Measurements from ENCODE around the gene RBM17.
"Not testable (repeated sequence)": the region's sequence is repeated elsewhere in the genome, so short reads cannot be mapped to it uniquely, and the experiment has no call there.

Gene RBM17, protein sequence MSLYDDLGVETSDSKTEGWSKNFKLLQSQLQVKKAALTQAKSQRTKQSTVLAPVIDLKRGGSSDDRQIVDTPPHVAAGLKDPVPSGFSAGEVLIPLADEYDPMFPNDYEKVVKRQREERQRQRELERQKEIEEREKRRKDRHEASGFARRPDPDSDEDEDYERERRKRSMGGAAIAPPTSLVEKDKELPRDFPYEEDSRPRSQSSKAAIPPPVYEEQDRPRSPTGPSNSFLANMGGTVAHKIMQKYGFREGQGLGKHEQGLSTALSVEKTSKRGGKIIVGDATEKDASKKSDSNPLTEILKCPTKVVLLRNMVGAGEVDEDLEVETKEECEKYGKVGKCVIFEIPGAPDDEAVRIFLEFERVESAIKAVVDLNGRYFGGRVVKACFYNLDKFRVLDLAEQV

DNA sequence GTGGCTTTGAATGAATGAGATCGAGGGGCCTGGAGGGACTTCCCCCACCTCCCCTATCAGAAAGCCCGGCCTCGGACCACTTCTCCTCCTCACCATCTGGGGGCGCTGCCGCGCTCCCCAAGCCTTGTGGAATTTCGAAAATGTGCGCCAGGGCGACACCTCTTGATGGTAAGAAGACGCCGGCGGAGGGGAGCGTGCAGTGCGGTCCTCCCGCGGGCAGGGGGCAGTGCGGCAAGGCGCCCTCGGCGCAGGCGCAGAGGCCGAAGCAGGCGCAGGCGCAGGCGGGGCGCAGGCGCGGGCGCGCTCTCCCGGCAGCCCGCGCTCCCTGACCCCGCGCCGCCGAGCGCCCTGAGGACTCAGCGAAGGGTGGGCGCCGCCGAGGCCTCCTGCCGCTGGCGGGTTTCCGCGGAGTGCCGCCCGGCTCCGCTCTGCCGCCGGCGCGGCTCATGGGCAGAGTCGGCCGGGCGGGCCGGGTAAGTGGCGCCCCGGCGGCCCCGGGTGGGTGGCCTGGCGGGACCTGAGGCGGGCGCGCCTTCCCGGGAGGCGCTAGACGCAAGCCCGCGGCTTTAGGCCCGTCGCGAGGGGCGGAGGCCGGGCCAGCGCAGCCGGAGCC is at the start of gene RBM17:
TSS of gene RBM17 (plus strand) at position 314 of the 613 bp plus-strand sequence. CDS start 8,032 bp downstream, outside the sequence.
- peak; percentile 95 for DNase-seq

DNA sequence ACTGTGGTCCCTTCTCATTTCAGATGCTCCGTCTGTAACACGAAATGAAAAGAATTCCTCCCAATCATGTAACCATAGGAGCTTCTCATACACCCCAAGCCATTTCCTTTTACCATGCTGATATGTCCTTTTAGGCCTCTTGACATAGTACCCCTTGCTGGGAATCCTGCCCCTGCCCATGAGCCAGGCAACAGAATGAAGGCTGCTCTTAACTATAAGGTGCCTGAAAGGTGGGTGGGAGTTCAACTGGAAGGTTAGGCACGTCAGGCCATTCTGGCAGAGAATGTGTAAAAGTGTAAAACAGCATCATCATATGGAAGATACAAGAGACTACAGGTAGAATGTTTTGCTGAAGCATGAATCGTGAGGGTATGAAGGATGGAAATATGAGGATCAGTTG is 49.1 kb upstream of the RBM17 start:
- no peak for DNase-seq

DNA sequence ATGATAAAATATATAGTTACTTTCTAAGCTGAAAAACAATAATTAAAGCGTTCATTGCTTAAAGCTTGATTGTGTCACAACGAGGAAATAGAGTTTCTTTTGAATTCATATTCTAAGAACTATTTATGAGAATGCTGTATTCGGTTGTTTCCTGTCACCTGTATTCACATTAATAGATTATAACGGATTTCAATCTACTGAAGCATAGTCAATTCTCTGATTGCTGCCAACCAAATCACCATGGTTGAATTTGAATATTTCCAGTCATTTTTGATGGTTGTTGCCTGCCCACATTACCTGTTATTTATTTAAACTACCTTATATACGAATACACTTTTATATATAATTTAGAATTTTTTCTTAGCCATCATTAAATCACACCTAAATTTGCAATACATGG is 48.6 kb upstream of the RBM17 start:
- DNase-seq: no peak

DNA sequence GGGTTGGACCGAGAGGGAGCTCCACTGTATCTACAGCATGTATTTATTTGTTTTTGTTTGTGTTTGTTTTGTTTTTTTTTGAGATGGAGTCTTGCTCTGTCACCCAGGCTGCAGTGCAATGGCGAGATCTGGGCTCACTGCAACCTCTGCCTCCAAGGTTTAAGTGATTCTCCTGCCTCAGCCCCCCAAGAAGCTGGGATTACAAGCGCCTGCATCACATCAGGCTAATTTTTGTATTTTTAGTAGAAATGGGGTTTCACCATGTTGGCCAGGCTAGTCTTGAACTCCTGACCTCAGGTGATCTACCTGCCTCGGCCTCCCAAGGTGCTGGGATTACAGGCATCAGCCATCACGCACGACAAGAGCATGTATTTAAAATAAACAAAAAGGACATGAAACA is 45.5 kb upstream of the RBM17 start:
- not testable (repeated sequence) for DNase-seq

DNA sequence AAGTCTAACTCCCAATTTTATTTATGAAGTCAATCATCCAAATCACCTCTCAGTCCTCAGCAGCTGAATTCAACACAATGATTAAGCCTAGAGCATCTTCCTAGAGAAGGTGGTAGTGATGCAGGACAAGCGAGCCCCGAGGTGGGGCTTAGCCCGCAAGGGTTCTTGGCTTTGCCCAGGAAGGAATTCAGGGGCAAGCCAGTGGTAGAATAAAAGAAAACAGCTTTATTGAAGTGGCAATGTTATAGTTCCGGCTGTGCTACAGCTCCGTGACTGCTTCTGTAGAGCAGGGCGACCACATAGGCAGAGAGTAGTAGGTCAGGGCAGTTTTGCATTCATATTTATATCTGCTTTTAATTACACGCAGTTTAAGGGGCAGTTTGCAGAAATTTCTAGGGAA is 44.8 kb upstream of the RBM17 start:
- DNase-seq: no peak

DNA sequence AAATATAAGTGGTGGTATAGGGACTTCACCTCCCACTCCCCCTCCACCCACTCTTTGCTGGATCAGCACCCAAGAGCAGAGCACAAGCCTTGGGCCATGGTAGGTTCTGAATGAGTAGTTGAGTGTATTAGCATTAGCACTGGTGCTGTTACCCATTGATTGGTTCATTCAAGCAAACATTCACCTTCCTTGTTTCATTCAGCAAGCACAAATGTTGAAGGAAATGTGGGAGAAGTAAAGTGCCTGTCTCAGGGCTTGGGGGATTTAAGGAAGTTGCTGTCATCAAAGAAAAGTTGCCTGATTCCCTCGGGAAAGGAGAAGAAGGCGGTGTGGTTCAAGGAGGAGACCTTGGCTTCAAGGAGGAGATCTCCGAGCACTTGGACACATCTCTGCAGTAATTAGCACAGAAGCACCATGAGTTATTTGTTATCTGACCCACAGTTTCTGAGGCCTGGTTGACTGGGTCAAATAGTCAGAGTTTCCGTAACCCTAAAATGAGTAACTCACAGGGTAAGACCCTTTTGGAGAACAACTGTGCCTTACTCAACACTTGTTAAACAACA is 44.0 kb upstream of the RBM17 start:
- no peak for DNase-seq

DNA sequence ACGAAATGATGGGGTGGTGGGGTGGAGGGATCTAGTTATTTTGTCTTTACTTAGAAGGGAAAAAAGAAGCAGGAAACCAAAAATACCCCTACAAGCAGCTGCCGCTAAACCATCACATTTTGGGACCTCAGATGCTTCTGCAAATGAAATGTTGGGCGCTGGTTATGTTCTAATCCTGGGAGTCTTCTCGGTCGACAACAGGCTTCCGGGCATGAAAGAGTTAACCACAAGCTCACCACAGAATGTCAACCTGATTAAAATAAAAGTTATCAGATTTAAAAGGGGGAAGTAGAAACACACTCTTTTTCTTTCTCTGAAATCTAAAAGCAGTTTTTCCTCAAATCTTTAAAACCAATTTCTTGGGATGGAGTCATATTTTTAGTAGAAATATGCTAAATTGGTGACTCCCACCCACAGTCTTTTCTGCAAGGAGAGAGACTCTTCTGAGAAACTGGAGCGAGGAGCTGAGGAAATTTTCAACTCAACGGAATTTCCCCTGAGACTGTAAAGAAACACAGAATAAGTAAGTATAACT is 43.5 kb upstream of the RBM17 start:
- no peak for DNase-seq

DNA sequence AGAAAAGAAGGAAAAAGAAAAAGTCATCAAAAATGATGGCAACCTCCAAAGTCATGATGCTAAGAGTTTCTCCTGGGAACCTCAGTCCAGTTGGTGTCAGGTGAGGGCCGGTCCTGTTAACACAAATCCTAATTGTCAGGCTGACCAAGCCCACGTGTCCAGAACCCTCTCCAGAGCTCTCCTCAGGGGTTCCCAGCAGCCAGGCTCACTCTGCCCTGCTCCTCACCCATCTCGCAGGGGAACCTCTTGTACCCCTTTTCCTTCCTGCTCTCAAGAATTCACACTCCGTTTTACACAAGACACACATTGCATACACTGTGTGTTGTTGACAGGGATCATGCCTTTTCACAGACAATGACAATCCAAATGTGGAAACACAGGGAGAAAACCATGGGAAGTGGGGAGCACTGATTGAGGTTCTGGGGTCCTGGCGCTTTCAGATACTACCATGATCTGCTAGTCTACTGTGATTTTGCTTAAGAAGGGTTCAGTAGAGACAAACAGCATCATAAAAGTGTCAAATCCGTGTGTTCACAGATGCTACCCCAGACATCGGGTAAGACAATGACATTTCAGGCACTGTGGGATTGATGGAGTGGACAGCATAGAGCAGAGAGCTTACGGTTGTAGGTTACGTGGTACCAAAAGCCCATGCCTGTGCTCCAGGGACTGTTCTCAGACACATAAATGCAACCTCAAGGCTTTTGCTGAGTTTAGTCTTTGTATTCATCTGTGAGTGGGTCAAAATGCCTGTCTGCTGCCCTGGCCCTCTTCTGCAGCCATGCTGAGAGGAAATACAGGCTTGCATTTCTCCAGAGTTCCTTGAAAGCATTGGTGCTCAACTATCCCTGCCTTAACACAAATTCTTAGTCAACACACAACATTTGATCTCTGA is 42.7 kb upstream of the RBM17 start:
- DNase-seq: no peak

DNA sequence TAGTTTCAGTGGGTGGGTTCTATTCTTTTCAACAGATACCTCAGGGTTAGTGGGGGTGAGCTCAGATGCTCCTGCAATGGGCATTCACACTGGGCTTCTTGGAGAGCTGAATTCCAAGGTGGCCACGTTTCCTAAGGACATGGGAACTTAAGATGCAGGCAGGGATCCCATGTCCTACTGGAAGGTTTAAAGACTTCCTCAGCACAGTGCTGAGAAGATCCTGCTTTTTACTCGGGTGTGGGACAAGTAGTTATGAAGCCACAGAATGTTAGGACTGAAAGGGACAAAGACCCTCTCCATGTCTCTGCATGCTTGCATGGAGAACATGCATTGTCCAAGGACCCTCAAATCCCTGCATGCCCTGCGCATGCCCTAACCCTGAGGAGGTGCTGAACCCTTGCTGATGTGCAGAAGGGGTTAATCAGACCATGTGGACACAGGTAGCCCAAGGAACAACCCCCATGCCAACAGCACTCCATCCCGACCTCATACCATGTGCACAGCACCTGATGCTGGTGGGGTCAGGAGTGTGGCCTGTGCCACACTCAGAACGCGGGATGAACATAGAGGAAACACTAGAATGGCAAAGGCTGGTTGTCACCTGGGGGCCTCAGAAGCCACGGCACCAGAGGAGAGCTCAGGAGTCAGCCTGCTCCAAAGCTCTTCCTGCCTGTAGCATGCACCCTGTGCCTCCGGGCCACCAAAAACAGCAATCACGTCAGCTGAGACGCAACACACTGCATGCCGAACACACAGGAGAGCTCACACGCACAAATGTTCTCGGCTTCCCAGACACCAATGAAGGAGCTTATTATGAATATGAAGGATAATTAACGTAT is 41.8 kb upstream of the RBM17 start:
- no peak for DNase-seq

DNA sequence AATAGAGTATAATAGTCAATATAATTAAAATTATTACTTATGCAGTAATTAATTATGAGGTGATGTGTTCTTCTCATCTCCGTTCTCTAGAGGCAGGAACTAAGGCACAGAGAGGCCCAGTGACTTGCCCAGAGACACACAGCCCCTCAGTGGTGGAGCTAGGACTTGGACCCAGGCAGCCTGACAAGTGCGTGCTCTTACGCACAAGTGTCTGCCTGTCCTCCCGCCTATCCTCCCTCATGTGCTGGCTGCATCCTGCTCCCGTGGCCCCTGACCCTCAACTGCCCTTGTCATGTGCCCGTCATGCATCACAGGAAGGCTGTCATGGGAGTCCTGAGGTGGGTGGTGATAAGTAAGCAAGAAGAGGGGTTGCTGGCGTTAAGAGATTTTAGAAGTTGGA is 41.0 kb upstream of the RBM17 start:
- no peak for DNase-seq

DNA sequence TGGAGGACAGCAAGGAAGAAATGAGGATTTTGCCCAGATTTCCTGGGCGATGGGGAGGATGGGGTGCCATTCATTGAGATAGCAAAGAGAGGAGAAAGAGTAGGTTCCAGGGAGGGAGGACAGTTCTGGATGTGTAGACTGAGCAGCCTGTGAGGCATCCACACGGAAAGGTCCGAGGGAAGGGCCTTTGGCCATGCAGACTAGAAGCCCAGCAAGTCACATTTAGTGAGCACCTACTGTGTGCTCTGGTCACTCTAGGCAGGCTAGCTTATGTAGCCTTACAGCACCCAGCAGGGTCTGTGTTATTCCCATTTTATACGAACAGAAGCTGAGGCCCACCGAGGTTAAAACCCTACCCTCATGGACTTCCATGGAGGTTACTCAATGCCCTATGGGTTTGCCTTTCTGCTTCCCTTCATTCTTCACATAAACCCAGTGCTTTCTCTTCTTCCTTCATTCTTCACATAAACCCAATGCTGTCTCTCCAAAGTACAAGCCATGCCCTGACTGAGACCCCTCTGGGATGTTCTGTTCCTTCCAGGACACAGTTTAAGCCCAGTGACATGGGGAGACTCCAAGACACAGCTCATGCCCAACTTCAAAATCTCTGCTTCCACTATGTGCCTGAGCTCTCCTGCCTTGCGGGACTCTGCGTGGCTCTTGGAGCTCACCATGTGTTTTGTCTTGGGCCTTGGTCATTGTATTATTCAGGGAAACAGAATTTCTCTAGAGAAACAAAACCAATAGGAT is 40.4 kb upstream of the RBM17 start:
- DNase-seq: no peak

DNA sequence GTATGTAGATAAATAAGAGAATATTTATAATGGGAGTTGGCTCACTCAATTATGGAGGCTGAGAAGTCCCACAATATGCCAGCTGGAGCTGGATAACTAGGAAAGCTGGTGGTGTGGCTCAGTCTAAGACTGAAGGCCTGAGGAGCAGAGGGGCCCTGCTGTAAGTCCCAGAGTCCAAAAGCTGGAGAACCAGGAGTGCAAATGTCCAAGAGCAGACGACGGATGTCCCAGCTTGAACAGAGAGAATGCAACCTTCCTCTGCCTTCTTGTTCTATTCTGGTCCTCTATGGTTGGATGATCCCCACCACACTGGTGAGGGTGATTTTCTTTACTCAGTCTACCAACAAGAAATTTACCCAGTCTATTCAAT is 39.8 kb upstream of the RBM17 start:
- no peak for DNase-seq

DNA sequence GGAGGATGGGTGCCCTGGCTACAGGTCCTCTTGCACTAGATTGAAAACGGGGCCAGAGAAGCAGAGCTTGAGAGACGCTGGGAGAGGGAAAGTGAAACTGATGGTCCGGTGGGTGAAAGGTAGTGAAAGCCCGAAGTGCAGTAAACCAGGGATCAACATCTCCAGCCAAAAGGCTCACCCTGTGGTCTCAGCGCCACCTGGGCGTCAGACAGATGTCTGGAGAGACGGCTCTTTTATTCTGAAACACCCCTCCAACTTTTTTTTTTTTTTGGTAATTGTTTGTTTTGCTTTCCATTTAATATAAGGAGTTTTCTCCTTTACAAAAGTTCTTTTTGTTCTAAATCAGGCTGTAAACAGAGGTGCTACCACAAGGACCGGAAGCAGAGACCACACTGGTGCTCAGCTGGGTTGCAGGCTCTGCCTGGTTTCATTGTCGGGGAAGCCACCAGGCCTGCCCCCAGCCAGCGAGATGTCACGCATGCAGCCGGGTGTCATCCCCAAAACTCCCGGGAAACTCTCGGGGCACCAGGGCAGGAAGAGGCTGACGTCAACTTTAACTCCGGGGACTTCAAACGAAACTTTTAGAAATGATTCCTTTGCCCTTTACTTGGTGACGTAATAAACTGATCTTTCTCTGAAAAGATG is 37.9 kb upstream of the RBM17 start:
- DNase-seq: peak; percentile 90

DNA sequence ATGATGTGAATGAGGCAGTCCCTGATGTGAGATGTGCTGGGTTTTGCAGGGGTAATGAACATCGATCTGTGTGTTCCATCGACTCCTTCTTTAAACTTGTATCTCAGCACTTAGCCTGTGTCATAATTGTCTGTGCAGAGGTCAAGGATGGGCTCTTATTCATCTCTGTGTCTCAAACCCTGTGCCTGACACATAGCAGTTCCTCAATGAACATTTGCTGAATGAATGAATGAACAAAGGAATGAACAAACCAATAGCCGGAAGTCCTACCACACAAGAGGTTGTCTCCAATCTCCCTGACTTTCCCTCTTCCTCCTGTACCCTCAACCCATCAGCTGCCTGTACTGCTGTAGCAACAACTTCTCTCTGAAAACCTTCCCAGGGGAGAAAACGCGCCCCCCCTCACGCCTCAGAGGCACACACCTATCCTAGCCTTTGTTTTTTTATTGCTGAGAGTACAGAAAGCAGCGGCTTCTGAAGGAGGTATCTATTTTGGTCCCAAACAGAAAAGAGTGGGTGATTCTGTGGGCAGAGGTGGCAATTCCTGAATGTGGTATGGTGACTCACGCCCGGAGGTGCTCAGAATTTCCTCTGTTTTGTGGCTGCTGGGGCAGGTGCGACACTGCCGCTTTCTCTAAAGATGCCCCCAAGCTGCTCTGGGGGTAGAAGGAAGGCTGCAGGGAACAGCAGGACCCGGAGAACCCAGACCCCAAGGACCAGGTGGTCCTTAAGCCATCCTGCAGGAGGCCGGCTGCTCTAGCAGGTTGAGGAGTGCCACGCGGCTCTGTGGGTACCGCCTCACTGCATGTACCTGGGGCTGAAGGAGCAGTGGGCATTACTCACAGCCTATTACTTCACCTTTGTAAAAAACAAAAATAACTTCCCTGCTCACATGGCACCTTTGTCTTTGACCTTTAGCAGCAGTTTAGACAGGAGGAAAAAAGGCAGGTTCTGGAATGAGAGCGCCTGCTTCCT is 36.3 kb upstream of the RBM17 start:
- DNase-seq: peak; percentile 86

DNA sequence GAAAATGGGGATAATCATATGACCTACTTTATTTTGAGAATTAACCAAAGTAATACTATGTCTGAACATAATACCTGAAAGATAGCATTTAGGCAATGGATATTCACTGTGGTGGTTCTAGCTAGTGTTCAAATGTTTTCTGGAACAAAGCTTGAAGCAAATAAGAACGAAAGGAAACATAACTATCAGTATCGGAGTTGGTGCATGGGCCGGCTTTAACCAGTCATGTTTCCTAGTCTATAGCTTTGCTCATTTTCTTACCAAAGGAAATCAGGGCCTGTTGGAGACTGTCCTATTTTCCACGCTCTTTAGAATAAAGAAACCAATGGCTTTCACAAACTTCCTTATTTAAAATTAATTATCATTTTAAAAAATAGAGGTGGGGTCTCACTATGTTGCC is 35.5 kb upstream of the RBM17 start:
- DNase-seq: no peak

DNA sequence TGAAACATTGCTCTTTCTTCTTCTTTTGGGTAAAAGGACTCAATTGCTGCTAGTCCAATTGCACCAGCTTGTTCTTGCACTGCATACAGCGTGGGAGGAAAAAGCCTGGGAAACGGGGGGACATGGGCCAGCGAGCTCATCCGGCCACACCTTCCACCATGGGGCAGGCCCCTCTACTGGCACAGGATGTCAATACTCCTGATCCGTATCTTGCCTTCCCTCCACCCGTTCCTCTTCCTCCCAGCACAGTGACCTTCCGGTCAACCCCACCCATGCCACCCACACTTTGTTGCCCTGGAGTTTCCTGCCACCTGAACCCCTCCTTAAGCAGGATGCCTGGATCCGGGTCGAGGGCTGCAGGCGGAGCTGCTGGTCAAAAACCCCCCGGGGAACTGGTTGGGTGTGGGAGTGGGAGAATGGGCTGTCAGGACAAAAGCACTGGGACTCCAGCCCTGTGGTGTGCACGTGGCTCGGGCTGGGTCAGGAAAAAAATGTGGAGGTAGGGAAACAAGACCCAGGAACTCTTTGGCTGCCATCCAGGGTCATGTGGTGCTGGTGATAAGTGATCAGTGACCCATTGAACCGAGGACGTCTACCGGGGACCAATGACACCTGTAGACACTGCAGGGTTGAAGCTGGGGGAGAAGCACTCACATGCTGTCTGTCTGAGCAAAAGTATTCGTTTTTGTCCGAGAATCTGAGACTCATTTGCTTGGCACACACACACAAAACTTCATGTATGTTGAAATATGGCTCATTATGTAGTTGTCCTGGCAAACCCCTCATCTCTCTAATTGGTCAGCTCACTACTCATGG is 34.8 kb upstream of the RBM17 start:
- DNase-seq: no peak

DNA sequence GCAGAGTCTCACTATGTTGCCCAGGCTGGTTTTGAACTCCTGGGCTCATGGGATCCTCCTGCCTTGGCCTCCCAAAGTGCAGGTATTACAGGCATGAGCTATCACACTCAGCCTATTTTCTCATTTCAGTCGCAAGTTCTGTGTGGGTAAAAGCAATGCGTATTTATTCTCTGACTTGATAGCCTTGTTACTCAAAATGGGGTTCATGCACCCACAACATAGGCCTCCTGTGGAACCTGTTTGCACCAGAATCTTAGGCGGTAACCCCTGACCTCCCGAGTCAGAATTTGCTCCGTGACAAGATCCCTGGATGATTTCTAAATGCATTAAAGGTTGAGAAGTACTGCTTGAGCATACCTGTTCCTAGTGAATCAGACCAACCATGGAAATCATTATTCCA is 34.0 kb upstream of the RBM17 start:
- no peak for DNase-seq

DNA sequence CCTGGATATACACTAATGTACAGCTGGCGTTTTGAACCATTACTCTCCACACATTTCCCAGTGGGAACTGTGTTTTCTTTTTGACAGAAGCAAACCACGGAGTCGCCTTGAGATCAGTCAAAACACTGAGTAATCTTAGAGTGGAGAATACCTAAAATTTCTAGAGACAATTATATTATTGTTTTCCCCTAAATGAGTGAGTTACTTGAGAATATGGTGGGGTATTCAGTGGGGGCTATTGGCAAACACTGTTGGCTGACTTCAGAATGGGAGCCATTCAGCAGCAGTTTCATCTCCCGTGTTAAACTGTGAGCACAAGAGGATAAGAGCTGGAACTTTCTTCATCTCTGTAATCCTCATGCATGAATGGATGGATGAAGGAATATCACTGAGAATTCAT is 32.9 kb upstream of the RBM17 start:
- no peak for DNase-seq
